Metanephros (tissue), 2 donors: Measurements from ENCODE around the gene VSIR. TPM values are rescaled to one million over a fixed set of nuclear protein-coding genes. Genes with fewer than 3 reads are reported as not detected.

Experiments used
- small RNA-seq: library from RNA; depleted of rRNA; stranded (forward); fragments of <200 nt; gene quantifications from one replicate; pipeline ENCODE3, GENCODE V24; 2014; ENCODE audit warnings: low replicate concordance
- total RNA-seq: library from RNA; depleted of rRNA; stranded (reverse); fragments of >200 nt; gene quantifications from one replicate; pipeline ENCODE4 v1.2.3, GENCODE V29; 2014

VSIR gene
- 31.1 TPM for total RNA-seq

DNA sequence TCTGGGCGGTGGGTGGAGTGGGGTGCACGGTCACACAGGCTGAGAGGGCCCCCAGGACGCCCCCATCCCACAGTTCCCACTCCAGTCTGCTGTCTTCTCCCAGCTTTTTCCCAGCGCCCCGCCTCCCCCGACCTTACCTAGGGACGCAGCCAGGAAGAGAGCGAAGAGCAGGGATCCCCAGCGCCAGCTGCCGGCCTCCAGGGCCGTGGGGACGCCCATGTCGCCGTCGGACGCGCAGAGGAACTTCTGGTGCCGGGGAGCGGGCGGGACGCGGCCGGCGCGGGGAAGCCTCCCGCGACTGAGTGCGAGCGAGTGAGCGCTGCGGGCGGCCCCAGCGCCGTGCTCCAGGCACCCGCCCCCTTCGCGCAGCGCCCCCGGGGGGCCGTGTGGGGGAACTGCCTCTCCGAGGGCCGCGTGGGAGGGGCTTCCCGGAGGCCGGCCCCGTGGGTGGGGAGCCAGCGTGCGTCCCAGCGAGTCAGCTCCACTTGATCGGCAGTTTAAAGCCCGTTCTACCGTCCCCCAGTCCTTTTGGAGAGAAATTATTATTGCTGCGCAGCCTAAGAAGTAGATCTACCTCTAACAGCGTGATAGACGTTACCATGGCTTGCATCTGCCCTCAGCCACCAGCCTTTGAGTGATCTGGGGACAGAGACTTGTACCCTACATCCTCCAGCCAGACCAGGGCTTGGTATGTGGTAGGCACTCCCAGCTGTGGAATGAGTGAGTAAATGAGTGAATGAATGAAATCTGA lies at the start of gene VSIR:
Gene VSIR (minus strand): TSS at position 300 of the 751 bp plus-strand sequence. CDS start 81 bp downstream, at position 219.

GRCh38 chr10:71719464-71720201 lies 53.7 kb downstream of the VSIR start, which contains the start of gene C10orf105:
TSS of gene C10orf105 (minus strand) at chr10:71719778. CDS start at chr10:71716337, 3,441 bp downstream.

Small RNA genes within 50 kb of the gene (small RNA-seq; reads per million reads assigned to genes)
- gene MIR7152 = not detected

Other genes with a start within 250 kb of the VSIR start
- 0.06 TPM for gene C10orf105, start 53.7 kb downstream of the VSIR start, total RNA-seq
- gene PSAP, start 77.7 kb upstream of the VSIR start, total RNA-seq = 715 TPM
- gene CHST3, start 190.9 kb upstream of the VSIR start, total RNA-seq = 28.2 TPM